HPDE6-E6E7 (cell line): ENCODE data around the gene GPR63.

Source experiments
- DNase-seq: peaks from one replicate; pipeline ENCODE4 v3.0.0; 2011; ENCODE audit warnings: missing footprints; ENCODE audit errors: extremely low spot score

The GPR63 gene

DNA sequence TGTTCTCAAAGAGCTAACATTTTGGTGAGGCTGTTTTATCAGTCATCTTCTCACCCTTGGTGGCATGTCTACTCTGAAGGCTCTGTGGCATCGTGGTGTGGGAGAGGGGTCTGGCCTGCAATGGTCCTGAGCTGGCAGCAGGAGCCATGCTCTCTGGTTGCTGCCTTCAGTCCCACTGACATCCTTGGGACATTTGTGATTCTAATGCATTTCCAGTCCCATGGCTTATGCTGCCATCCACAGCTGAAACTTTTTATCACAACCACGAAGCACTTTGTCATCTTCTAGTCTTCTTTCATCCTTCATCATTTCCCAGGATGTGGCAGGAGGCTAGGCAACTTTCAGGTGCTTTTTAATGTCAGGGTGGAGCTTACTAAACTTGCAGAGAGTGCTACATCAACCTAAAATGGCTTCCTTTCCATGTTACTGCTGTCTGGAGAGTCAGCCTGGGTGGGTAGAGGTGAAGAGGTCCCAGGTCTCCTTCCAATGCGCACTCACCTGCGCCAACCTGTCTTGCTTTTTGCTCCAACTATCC lies 77.1 kb downstream of the GPR63 start:
- no peak for DNase-seq

- DNase-seq, result no peak
Measured at GRCh38 chr6:96755096-96755495, 82.2 kb downstream of the GPR63 start.

GRCh38 chr6:96749891-96750290 lies 87.4 kb downstream of the GPR63 start:
- DNase-seq, result no peak
